ENCODE measurements around the gene GTPBP4. TPM values are rescaled to one million over a fixed set of nuclear protein-coding genes. Genes with fewer than 3 reads are reported as not detected.
A peak's percentile ranks its signal among the peaks of the same experiment; 100 is the strongest.
"Not testable (repeated sequence)": the region's sequence is repeated elsewhere in the genome, so short reads cannot be mapped to it uniquely, and the experiment has no call there.

The GTPBP4 gene
- total and polyA plus RNA-seq, 2 donors (not counting 1 experiment from before 2014, with no cell fraction given), result 28.7 to 34.4 TPM

DNA sequence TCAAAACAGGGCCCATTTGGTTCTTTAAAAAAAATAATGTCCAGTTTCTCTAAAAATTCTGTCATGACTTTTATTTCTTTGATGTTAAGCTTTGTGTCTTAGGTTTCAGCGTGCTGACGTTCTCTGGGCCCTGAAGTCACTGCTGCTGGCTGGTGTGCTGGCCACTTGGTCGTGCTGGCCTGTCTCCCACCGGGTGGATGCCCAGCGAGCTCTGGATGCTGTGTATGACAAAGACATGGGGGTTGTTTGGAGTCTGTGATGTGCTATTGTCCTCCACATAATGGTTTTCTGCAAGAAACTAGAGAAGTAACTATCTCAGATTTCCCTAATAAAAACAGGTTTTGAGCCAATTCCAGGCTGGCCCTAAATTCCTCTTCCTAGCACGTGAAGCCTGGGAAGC lies 47.0 kb downstream of the GTPBP4 start:
- Histone ChIP-seq H3K4me2 (ENCODE audit: extremely low read depth, insufficient read depth, low read length) (no peak overlapping the region), H3K27me3 (ENCODE audit: control insufficient read depth, insufficient read depth, low read length) (no peaks in the 10 kb centered on the region), H3K9ac (ENCODE audit: insufficient read depth, low read length) (no peak overlapping the region), H4K20me1 (ENCODE audit: control insufficient read depth, extremely low read depth, insufficient read depth, low read length) (no peaks in the 10 kb centered on the region), H3K4me3 (replicated peaks in 1 of 4; ENCODE audit: control extremely low read depth in 1 of 4, insufficient read depth in 1 of 4, low read depth in 3 of 4, low read length in 4 of 4) (no peak overlapping the region), H3K9me3 (ENCODE audit: control insufficient read depth, insufficient read depth, low read depth, low read length) (no peaks in the 10 kb centered on the region), H3K4me1 (ENCODE audit: control insufficient read depth, extremely low read depth, insufficient read depth, low read length) (no peaks in the 10 kb centered on the region), H3K79me2 (ENCODE audit: control insufficient read depth, insufficient read depth, low read length) (no peaks in the 10 kb centered on the region), H2AFZ (ENCODE audit: low read length) (no peak overlapping the region), H3K36me3 (ENCODE audit: control insufficient read depth, insufficient read depth, low read length) (peaks cover 2% of the 10 kb centered on the region), H3K27ac (ENCODE audit: insufficient read depth, low read length) (no peak overlapping the region)
- DNase-seq (ENCODE audit: low read depth in 2 of 2), result no peak
- TF ChIP-seq EZH2 (IDR thresholded peaks at IDR 0.05; ENCODE audit: low read length, missing control alignments), result no peak
- TF ChIP-seq CTCF (conservative IDR thresholded peaks at IDR 0.05 in 1 of 2, IDR thresholded peaks at IDR 0.05 in 1 of 2; ENCODE audit: low read depth in 1 of 2, low read length in 2 of 2), result no peak

GRCh38 chr10:1036341-1036791 lies 48.1 kb downstream of the GTPBP4 start:
- H3K4me1 ChIP-seq (ENCODE audit: control insufficient read depth, extremely low read depth, insufficient read depth, low read length), result no peaks in the 10 kb centered on the region
- H3K4me3 ChIP-seq (replicated peaks in 1 of 4; ENCODE audit: control extremely low read depth in 1 of 4, insufficient read depth in 1 of 4, low read depth in 3 of 4, low read length in 4 of 4), result no peak overlapping the region
- no peaks in the 10 kb centered on the region for H3K79me2 ChIP-seq (ENCODE audit: control insufficient read depth, insufficient read depth, low read length)
- H3K36me3 ChIP-seq (ENCODE audit: control insufficient read depth, insufficient read depth, low read length), result peaks cover 2% of the 10 kb centered on the region
- H4K20me1 ChIP-seq (ENCODE audit: control insufficient read depth, extremely low read depth, insufficient read depth, low read length), result no peaks in the 10 kb centered on the region
- no peak overlapping the region for H3K27ac ChIP-seq (ENCODE audit: insufficient read depth, low read length)
- TF ChIP-seq EZH2 (IDR thresholded peaks at IDR 0.05; ENCODE audit: low read length, missing control alignments) (no peak), CTCF (conservative IDR thresholded peaks at IDR 0.05 in 1 of 2, IDR thresholded peaks at IDR 0.05 in 1 of 2; ENCODE audit: low read depth in 1 of 2, low read length in 2 of 2) (no peak)
- DNase-seq (ENCODE audit: low read depth in 2 of 2), result peak; percentile 37 to 89
- H3K9ac ChIP-seq (ENCODE audit: insufficient read depth, low read length), result no peak overlapping the region
- H2AFZ ChIP-seq (ENCODE audit: low read length), result no peak overlapping the region
- H3K27me3 ChIP-seq (ENCODE audit: control insufficient read depth, insufficient read depth, low read length), result no peaks in the 10 kb centered on the region
- H3K4me2 ChIP-seq (ENCODE audit: extremely low read depth, insufficient read depth, low read length), result no peak overlapping the region
- no peaks in the 10 kb centered on the region for H3K9me3 ChIP-seq (ENCODE audit: control insufficient read depth, insufficient read depth, low read depth, low read length)

DNA sequence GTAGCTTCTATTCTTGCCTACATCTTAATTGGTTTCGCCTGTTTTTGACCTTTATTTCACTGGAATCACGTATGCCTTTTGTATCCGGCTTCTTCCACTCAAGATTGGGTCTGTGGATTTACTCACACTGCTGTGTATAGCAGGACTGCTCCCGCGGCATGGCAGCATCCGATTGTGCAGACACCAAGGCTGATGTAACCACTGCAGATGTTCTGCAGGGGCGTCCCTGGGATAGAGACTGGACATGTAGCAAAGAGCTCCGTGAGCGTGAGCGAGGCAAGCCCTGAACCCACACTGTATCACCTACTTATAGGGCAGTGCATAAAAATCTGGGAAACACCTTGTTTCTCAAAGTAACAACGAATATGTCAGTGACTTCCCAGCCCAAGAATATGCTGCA lies 48.9 kb downstream of the GTPBP4 start:
- H3K79me2 ChIP-seq (ENCODE audit: control insufficient read depth, insufficient read depth, low read length), result no peaks in the 10 kb centered on the region

DNA sequence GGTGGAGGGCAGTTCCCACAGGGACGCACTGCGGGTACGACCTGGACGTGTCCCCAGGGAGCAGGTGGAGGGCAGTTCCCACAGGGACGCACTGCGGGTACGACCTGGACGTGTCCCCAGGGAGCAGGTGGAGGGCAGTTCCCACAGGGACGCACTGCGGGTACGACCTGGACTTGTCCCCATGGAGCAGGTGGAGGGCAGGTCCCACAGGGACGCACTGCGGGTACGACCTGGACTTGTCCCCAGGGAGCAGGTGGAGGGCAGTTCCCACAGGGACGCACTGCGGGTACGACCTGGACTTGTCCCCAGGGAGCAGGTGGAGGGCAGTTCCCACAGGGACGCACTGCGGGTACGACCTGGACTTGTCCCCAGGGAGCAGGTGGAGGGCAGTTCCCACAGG lies 50.5 kb downstream of the GTPBP4 start:
- DNase-seq (ENCODE audit: low read depth in 2 of 2); H3K27ac ChIP-seq (ENCODE audit: insufficient read depth, low read length); H3K9ac ChIP-seq (ENCODE audit: insufficient read depth, low read length); H3K36me3 ChIP-seq (ENCODE audit: control insufficient read depth, insufficient read depth, low read length); H3K4me2 ChIP-seq (ENCODE audit: extremely low read depth, insufficient read depth, low read length); H3K4me1 ChIP-seq (ENCODE audit: control insufficient read depth, extremely low read depth, insufficient read depth, low read length); H2AFZ ChIP-seq (ENCODE audit: low read length); H4K20me1 ChIP-seq (ENCODE audit: control insufficient read depth, extremely low read depth, insufficient read depth, low read length); H3K4me3 ChIP-seq (replicated peaks in 1 of 4; ENCODE audit: control extremely low read depth in 1 of 4, insufficient read depth in 1 of 4, low read depth in 3 of 4, low read length in 4 of 4); H3K27me3 ChIP-seq (ENCODE audit: control insufficient read depth, insufficient read depth, low read length); H3K79me2 ChIP-seq (ENCODE audit: control insufficient read depth, insufficient read depth, low read length); H3K9me3 ChIP-seq (ENCODE audit: control insufficient read depth, insufficient read depth, low read depth, low read length): not testable (repeated sequence)

More for the DNA sequence above, 48.9 kb downstream of the GTPBP4 start:
- Histone ChIP-seq H3K4me1 (ENCODE audit: control insufficient read depth, extremely low read depth, insufficient read depth, low read length) (no peaks in the 10 kb centered on the region), H3K4me2 (ENCODE audit: extremely low read depth, insufficient read depth, low read length) (no peak overlapping the region), H3K4me3 (replicated peaks in 1 of 4; ENCODE audit: control extremely low read depth in 1 of 4, insufficient read depth in 1 of 4, low read depth in 3 of 4, low read length in 4 of 4) (no peak overlapping the region), H3K27ac (ENCODE audit: insufficient read depth, low read length) (no peak overlapping the region), H3K36me3 (ENCODE audit: control insufficient read depth, insufficient read depth, low read length) (peaks cover 2% of the 10 kb centered on the region), H3K27me3 (ENCODE audit: control insufficient read depth, insufficient read depth, low read length) (no peaks in the 10 kb centered on the region), H4K20me1 (ENCODE audit: control insufficient read depth, extremely low read depth, insufficient read depth, low read length) (no peaks in the 10 kb centered on the region), H3K9me3 (ENCODE audit: control insufficient read depth, insufficient read depth, low read depth, low read length) (no peaks in the 10 kb centered on the region), H3K9ac (ENCODE audit: insufficient read depth, low read length) (no peak overlapping the region), H2AFZ (ENCODE audit: low read length) (no peak overlapping the region)
- TF ChIP-seq EZH2 (IDR thresholded peaks at IDR 0.05; ENCODE audit: low read length, missing control alignments) (no peak), CTCF (conservative IDR thresholded peaks at IDR 0.05 in 1 of 2, IDR thresholded peaks at IDR 0.05 in 1 of 2; ENCODE audit: low read depth in 1 of 2, low read length in 2 of 2) (no peak)
- DNase-seq (ENCODE audit: low read depth in 2 of 2), result no peak
